Measurements from ENCODE around the gene DOCK4.

DNA sequence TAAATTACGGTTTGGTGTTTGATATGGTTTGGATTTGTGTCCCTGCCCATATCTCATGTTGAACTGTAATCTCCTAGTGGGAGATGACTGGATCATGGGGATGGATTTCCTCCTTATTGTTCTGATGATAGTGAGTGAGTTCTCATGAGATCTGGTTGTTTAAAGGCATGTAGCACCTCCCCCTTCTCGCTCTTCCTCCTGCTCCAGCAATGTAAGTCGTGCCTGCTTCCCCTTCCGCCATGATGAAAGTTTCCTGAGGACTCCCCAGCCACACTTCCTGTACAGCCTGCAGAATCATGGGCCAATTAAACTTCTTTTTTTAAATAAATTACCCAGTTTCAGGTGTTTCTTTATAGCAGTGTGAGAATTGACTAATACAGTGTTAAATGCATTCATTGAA lies 116.6 kb downstream of the DOCK4 start:
- TF ChIP-seq, protein P1, sequence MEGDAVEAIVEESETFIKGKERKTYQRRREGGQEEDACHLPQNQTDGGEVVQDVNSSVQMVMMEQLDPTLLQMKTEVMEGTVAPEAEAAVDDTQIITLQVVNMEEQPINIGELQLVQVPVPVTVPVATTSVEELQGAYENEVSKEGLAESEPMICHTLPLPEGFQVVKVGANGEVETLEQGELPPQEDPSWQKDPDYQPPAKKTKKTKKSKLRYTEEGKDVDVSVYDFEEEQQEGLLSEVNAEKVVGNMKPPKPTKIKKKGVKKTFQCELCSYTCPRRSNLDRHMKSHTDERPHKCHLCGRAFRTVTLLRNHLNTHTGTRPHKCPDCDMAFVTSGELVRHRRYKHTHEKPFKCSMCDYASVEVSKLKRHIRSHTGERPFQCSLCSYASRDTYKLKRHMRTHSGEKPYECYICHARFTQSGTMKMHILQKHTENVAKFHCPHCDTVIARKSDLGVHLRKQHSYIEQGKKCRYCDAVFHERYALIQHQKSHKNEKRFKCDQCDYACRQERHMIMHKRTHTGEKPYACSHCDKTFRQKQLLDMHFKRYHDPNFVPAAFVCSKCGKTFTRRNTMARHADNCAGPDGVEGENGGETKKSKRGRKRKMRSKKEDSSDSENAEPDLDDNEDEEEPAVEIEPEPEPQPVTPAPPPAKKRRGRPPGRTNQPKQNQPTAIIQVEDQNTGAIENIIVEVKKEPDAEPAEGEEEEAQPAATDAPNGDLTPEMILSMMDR (IDR thresholded peaks at IDR 0.05), result no peak
- TF ChIP-seq POLR2A (IDR thresholded peaks at IDR 0.05), result no peak

Data from testis (tissue), 2 donors.